WI38 (cell line): ENCODE measurements around the gene LYST.

ENCODE experiments used
- H3K4me3 ChIP-seq: 2 replicates; pipeline ENCODE4 v1.5.1; 2011; ENCODE audit warnings: low read depth, mild to moderate bottlenecking, control low read depth, low read length
- TF ChIP-seq, protein P1 (sequence below): IDR thresholded peaks from 2 replicates; pipeline ENCODE4 v1.5.1; 2012; ENCODE audit warnings: low read depth, mild to moderate bottlenecking, control low read depth, low read length

Gene LYST

DNA sequence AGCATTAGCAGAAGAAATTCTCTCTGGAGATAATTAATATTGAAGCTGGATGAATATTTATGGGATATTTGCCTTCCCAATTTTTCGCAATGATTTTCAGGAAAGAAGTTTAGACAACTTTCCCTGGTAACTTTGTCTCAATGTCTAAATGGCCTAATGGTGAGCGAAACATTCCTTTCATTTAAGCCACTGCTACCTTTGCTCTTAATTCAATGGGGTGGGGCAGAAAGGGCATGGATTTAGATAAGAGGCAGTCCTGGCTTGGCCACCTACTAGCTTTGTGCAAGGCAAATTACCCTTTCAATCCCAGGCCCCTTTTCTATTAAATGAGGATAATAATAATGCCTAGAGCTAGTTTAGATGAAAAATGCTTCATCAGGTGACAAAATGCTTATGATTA is 27.1 kb upstream of the LYST start:
- H3K4me3 ChIP-seq = no peak overlapping the region
- TF ChIP-seq, protein P1, sequence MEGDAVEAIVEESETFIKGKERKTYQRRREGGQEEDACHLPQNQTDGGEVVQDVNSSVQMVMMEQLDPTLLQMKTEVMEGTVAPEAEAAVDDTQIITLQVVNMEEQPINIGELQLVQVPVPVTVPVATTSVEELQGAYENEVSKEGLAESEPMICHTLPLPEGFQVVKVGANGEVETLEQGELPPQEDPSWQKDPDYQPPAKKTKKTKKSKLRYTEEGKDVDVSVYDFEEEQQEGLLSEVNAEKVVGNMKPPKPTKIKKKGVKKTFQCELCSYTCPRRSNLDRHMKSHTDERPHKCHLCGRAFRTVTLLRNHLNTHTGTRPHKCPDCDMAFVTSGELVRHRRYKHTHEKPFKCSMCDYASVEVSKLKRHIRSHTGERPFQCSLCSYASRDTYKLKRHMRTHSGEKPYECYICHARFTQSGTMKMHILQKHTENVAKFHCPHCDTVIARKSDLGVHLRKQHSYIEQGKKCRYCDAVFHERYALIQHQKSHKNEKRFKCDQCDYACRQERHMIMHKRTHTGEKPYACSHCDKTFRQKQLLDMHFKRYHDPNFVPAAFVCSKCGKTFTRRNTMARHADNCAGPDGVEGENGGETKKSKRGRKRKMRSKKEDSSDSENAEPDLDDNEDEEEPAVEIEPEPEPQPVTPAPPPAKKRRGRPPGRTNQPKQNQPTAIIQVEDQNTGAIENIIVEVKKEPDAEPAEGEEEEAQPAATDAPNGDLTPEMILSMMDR = no peak

DNA sequence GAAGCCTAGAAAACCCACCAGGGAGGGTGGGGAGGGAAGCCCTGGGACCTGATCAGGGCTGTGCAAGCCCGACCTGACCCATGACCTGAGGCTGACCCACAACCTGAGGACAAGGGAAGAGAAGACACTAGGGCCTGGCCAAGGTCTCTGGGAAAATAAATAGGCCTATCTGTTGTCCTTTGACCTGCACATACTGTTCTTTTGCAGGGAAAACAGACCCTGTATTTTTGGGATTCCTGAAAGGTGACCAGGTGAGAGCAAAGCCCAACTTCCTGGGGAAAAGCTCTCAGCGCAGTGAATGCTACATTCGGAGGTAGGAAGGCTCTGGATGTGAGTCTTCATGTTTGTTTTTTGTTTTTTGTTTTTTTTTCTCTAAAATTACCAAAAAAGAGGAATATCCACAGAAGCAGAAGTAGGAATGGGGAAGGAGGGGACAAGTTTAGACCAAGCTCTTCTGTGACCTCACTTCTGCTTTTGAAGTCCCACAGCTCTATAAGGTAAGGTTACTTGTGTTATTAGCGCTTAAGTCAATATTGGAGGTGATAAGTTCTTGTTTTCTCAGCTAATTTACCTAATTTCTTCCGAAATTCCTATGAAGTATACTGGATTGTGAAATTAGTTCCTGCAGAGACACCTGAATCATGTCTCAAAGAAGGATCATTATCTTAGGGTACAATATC is 26.2 kb upstream of the LYST start:
- TF ChIP-seq, protein P1 = no peak
- no peak overlapping the region for H3K4me3 ChIP-seq

DNA sequence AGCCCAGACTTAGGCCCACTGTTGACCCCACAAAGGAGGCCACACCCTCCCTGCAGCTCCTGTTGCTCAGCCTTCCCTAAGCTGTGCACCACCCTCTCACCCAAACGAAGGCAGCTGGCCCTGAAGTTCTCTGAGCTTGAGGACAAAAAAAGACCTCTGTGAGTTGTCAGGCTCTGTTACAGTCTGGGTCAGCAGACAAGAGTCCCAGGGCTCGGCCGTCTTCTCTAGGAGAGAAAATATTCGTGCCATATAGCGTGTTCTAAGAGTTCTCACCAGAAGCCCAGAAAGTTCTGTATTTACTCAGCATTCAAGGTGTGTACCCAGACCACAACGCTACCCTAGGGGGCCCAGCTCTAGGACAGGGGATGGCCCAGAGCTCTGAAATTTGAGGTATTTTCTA is 25.5 kb upstream of the LYST start:
- H3K4me3 ChIP-seq = no peak overlapping the region
- TF ChIP-seq, protein P1 = no peak

DNA sequence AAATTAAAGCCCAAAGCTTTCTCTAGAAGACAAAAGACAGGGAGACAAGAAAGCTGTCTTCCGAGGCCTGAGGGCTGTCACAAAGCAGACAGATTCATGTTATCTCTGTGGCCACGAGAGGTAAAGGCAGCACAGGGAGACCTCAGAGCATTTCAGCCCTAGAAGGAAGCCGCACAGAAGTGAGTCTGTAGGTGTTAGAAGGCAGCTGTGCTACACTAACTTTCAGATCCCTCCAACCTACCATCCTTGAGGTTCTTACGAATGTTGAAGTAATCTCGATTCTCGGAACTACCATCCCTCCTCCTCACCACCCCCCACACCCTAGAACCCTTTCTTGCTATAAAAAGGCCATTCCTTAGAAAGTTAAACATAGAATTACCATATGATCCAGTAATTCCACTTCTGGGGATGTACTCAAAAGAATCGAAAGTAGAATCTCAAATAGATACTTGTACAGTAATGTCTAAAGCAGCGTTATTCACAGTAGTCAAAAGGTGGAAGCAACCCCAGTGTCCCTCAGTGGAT is 21.5 kb upstream of the LYST start:
- TF ChIP-seq, protein P1 = no peak
- no peak overlapping the region for H3K4me3 ChIP-seq

DNA sequence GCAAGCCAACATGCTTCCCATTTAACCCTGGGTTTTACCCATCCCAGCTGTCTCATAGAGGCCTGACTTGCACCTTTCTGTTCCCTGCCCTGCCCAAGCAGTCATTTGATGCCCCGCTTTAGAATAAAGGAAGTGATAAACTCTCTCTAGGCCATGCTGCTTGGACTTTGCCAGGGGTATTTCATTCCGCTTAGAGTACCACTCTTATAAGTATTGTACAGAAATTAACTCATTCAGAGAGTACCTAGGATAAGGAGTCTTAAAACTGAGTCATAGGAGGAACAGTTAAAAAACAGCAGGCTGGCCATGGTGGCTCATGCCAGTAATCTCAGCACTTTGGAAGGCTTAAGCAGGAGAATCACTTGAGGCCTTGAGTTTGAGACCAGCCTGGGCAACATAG is 21.0 kb upstream of the LYST start:
- TF ChIP-seq, protein P1 = no peak
- H3K4me3 ChIP-seq = no peak overlapping the region

DNA sequence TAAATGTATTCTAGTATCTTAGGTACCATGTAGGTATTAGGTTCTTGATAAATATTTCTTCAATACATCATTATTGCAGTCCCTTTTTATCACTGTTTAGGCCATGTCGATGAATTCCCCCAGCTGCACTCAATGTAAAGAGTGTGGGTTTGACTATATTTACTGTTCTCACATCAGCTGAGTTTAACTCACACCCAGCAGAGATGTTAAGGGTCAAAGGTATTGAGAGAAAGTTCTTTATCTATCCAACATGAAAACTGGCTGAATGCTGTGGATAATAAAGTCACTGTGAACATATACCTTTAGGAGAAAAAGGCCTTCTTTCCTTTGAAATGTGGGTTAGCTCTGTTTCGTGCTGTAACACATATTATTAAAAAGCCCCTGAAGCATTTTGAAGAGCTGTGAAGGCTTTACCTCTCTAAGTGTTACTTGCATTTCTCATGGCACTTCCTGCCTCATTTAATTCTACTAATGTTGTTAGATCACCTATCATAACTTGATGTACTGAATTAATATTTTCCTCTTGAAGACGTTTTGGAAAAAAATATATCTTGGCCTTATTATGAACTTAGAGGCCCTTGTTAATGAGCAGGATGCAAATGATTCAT is 19.1 kb upstream of the LYST start:
- no peak overlapping the region for H3K4me3 ChIP-seq

More for the DNA sequence above, 19.1 kb upstream of the LYST start:
- TF ChIP-seq, protein P1 = no peak
